GM12872 (cell line): ENCODE results near the gene DELE1.

Experiments used
- CTCF ChIP-seq: IDR thresholded peaks from 3 replicates; pipeline ENCODE4 v1.5.1; 2011; ENCODE audit warnings: low read depth, mild to moderate bottlenecking, low read length, moderate library complexity; ENCODE audit not compliant: insufficient read depth

Gene DELE1

DNA sequence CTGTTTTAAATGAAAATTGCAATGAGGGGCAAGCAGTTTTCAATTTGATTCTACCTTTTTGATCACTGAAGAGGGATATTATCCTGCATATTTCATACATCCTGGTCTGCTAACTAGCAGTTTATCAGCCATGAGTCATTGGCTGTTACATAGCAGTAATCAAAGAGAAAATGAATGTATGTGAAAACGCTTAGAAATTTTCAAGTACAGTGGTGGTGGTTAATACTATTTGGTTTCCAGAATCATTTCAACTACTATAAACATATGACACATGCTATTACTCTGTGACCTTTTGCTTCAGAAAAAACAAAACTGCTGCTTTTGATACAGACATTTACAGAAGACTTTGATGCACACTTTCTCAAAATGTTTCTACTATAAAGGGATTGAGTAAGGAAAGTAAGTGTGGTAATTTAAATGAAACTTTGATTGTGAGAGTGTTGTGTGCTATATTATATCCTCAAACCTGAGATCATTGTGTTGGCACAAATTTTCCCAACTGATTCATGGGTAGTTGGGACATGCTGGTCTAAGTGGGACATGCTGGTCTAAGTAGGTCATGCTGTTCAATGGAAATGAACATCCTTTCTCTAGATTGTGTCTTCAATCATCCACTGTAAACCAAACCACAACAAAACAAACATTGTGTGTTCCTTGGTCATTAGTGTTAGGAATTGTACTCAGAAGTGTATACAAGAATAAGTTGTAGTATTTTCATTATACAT, 50.4 kb downstream of the DELE1 start:
- no peak for TF ChIP-seq CTCF

GRCh38 chr5:141976176-141976575, 52.5 kb downstream of the DELE1 start:
- no peak for TF ChIP-seq CTCF

- TF ChIP-seq CTCF, result no peak
These were observed 54.7 kb downstream of the DELE1 start for GRCh38 chr5:141978389-141978788.

- TF ChIP-seq CTCF, result no peak
These were observed 59.0 kb downstream of the DELE1 start for GRCh38 chr5:141982626-141983025.

- TF ChIP-seq CTCF, result no peak
These were observed 62.4 kb downstream of the DELE1 start for GRCh38 chr5:141986072-141986471.

DNA sequence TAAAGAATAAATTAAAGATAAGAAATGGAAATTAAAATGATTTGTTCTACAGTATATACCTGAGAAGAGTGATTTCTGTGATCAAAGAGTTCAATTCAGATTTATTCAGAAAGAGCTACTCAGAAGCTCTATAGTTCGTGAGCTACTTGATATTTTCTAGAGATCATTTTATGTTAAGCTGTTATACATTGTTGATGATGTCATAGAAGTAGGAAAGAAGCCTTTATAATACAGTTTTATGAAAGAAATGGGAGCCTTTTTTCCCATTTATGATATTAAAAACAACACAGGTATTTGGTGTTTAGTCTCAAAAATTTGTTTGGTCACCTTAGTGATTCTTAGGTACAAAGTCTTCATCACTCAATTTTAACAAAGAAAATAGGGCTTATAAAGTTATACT, 66.0 kb downstream of the DELE1 start:
- TF ChIP-seq CTCF, result no peak
